Left lung (tissue), 10 donors: Measurements from ENCODE around the gene S100PBP. TPM values are rescaled to one million over a fixed set of nuclear protein-coding genes. Genes with fewer than 3 reads are reported as not detected.

Experiments
- ATAC-seq: fragments of 200-7000 bp; cut with Tn5 transposase; one replicate; pipeline ENCODE4 v1.9.1; 2020; ENCODE audit warnings: moderate library complexity
- DNase-seq, 4 donors: peaks; one replicate each; pipeline ENCODE4 v3.0.0-alpha.2; 2013 to 2020
- H3K27ac ChIP-seq, 2 donors: fragments of 200-600 bp; sonication (generic) in 1 of 2; one replicate each; pipeline versions ENCODE4 v1.5.0 to v1.8.0; 2020 to 2021
- H3K27me3 ChIP-seq, 2 donors: fragments of 200-600 bp; sonication (generic) in 1 of 2; one replicate each; pipeline versions ENCODE4 v1.5.0 to v1.8.0; 2020 to 2021
- H3K36me3 ChIP-seq, 2 donors: fragments of 200-600 bp; sonication (generic) in 1 of 2; one replicate each; pipeline versions ENCODE4 v1.5.0 to v1.8.0; 2020 to 2021
- H3K4me1 ChIP-seq, 2 donors: fragments of 200-600 bp; one replicate each; pipeline ENCODE4 v1.8.0; 2021
- H3K4me3 ChIP-seq, 2 donors: fragments of 200-600 bp; sonication (generic) in 1 of 2; one replicate each; pipeline versions ENCODE4 v1.5.0 to v1.8.0; 2020 to 2021; ENCODE audit warnings: mild to moderate bottlenecking in 1 of 2
- H3K9me3 ChIP-seq, 2 donors: fragments of 200-600 bp; sonication (generic) in 1 of 2; one replicate each; pipeline versions ENCODE4 v1.5.0 to v1.8.0; 2020 to 2021
- intact Hi-C, 2 donors: fragments of 100-400 bp; cut with DNase I; formaldehyde crosslinking; loops; one replicate each; pipeline versions ENCODE4 v1.11.2 to v1.14.2; 2022
- polyA plus RNA-seq, 6 donors: library from polyadenylated mRNA; unstranded; fragments of 120-200 nt; gene quantifications; one replicate each; pipeline ENCODE4 v1.2.1, GENCODE V29; 2013; ENCODE audit not compliant: insufficient read length in 6 of 6
- total RNA-seq, 2 donors: library from RNA; stranded (reverse); fragmentation: NEBNext Ultra II Directional; extraction: Animal tissue kit (Norgen Biotek cat#: 25700); gene quantifications; one replicate each; pipeline ENCODE4 v1.2.1, GENCODE V29; 2021
- TF ChIP-seq, protein P1 (sequence below), 2 donors: fragments of 200-600 bp; sonication (generic) in 1 of 2; IDR thresholded peaks; one replicate each; pipeline versions ENCODE4 v1.5.0 to v1.8.0; 2021; ENCODE audit warnings: antibody characterized with exemption in 2 of 2
- donor health status: DM: no; HTN: yes; CAD: no.
- donor health status: DM: no; HTN: no; CAD: no.

S100PBP gene
- total and polyA plus RNA-seq, 8 donors, result 32.3 to 56.5 (median 51.1) TPM

DNA sequence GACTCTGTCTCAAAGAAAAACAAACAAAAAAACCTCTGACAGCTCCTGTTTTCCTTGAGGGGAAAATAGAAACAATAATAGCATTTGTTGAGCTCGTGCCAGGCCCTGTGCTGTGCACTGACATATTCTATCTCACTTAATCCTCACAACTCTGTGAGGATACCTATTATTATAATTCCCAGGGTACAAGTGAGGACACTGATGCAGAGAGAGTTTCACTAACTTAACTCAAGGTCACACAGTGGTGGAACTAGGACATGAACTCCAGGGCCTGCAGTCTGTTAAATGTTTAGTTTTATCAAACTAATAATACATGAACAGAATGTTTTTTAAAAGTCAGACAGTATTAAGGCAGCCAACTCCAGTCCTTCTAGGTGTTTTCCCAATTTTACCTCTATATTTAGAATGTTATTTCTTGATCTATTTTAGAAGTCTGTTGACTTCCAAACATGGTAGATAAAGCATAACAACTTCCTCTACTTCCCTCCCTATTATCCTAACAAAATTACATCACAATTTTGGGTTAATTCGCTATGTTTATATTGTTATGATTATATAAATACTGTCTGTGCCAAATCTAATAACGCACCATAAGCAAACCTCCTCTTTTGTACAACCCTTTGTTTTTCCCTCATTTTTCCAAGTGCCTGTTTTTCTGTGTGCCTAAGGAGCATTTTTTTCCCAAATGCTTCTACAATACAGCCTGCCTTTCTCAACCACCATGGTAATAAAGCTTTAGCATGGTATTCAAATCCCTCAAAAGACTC is 48.4 kb downstream of the S100PBP start:
- intact Hi-C loops, result no loop called here
- no peak for ATAC-seq
- H3K9me3 ChIP-seq, result no peaks in the 10 kb centered on the region
- no peak for DNase-seq
- peaks cover 0 to 14% of the 10 kb centered on the region in 2 donors for H3K27me3 ChIP-seq
- no peak overlapping the region for H3K27ac ChIP-seq
- H3K36me3 ChIP-seq, result peaks cover 0 to 18% of the 10 kb centered on the region in 2 donors
- H3K4me1 ChIP-seq, result peaks cover 0 to under 1% of the 10 kb centered on the region in 2 donors
- TF ChIP-seq, protein P1, sequence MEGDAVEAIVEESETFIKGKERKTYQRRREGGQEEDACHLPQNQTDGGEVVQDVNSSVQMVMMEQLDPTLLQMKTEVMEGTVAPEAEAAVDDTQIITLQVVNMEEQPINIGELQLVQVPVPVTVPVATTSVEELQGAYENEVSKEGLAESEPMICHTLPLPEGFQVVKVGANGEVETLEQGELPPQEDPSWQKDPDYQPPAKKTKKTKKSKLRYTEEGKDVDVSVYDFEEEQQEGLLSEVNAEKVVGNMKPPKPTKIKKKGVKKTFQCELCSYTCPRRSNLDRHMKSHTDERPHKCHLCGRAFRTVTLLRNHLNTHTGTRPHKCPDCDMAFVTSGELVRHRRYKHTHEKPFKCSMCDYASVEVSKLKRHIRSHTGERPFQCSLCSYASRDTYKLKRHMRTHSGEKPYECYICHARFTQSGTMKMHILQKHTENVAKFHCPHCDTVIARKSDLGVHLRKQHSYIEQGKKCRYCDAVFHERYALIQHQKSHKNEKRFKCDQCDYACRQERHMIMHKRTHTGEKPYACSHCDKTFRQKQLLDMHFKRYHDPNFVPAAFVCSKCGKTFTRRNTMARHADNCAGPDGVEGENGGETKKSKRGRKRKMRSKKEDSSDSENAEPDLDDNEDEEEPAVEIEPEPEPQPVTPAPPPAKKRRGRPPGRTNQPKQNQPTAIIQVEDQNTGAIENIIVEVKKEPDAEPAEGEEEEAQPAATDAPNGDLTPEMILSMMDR (IDR thresholded peaks at IDR 0.05), result no peak
- H3K4me3 ChIP-seq, result no peak overlapping the region

DNA sequence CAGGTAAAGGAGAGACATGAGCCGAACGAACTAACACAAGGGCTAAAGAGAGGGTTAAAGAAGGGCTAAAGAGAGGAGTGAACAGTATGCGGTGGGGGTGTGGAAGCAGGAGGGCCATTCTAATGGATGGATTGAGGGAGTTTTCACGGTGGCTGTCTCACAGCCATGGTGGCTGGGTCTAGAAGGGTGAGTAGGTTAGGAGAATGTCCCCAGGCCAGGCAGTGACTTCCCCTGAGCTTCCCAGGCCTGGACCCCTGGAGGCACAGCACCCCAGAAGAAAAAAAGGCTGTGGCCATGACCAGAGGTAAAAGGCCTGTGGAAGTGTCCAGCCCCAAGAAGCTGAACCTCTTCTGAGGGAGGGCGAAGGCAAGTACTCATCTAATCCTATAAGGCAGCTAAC is 49.7 kb downstream of the S100PBP start:
- H3K36me3 ChIP-seq, result peaks cover 0 to 16% of the 10 kb centered on the region in 2 donors
- no peak for DNase-seq
- no peaks in the 10 kb centered on the region for H3K9me3 ChIP-seq
- no peak overlapping the region for H3K27ac ChIP-seq
- peaks cover 0 to 8% of the 10 kb centered on the region in 2 donors for H3K4me1 ChIP-seq
- intact Hi-C loops, result no loop called here
- no peak for ATAC-seq
- H3K27me3 ChIP-seq, result peaks cover 0 to 28% of the 10 kb centered on the region in 2 donors
- TF ChIP-seq, protein P1 (IDR thresholded peaks at IDR 0.05), result no peak
- no peak overlapping the region for H3K4me3 ChIP-seq

DNA sequence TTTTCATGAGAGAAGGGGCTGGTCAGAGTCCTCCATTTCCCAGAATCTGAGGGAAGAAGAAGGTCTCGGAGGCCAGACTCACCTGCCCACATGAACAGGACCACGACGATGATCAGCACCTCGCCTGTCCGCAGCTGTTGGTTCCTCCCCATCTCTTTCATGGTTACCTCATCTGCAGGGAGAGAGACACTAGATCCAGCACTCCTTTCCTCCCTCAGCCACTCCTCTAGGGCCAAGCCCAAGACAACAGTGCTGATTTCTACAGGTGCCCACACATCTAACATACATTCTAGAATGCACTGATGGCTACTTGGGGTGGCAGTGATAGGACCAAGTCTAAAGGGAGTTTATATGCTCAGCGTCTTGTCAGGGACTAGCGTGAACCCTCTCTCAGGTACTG is 50.2 kb downstream of the S100PBP start:
- Histone ChIP-seq H3K27me3 (peaks cover 0 to 33% of the 10 kb centered on the region in 2 donors), H3K4me1 (peaks cover 2 to 8% of the 10 kb centered on the region in 2 donors), H3K27ac (no peak overlapping the region), H3K4me3 (no peak overlapping the region), H3K9me3 (no peaks in the 10 kb centered on the region), H3K36me3 (peaks cover 0 to 11% of the 10 kb centered on the region in 2 donors)
- DNase-seq (no peak), ATAC-seq (no peak)
- TF ChIP-seq, protein P1 (IDR thresholded peaks at IDR 0.05), result no peak
- intact Hi-C loops, result no loop called here

DNA sequence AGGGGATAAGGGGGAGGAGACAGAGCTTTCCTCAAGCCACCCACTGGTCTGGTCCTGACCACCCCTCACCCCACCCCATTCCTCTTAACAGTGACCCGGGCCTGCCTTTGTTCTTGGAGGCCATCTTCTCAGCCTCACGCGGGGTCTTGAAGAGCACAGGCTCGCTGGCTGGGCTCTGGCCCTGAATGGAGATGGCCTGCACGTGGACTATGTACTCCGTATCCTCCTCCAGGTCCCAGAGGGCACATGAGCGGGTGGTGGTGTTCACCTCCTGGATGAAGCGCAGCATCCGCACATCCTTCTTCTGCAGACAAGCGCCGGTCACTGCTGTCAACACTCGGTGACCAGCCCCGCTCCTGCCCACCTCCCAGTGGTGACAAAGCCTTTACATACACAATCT is 50.6 kb downstream of the S100PBP start:
- Histone ChIP-seq H3K4me1 (peaks cover 2 to 8% of the 10 kb centered on the region in 2 donors), H3K27me3 (peaks cover 0 to 37% of the 10 kb centered on the region in 2 donors), H3K9me3 (no peaks in the 10 kb centered on the region), H3K4me3 (no peak overlapping the region), H3K36me3 (peaks cover 0 to 7% of the 10 kb centered on the region in 2 donors), H3K27ac (no peak overlapping the region)
- DNase-seq (no peak), ATAC-seq (no peak)
- intact Hi-C loops, result no loop called here
- TF ChIP-seq, protein P1 (IDR thresholded peaks at IDR 0.05), result no peak

DNA sequence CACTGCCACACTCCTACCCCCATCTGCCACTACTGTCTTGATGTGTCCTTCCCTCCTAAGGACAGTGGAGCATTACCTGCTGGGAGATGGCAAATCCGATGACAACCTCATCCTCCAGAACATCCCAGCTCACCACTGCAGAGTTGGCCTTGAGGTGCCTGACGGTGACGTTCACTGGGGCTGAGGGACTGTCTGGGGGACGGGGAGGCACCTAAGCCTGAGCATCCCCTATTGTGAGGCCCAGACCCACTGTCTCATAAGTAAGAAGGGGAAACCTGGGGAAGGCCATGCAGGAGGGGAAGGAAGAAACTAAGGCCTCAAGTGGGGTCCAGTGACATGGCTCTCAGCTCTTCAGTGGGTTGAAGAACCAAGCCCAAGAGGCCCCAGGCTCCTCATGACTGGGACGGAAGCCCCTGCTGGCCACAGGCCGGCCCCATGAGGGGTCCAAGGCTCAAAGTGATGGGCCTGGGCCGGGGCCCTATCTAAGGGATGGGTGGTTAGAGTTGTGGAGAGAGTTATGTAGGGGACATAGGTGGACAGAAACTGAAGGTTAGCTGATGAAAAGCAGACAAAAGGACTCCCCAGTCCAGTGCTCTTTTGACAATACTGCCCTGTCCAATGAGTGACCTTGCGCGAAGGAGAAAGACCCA is 51.5 kb downstream of the S100PBP start:
- ATAC-seq (no peak), DNase-seq (no peak)
- Histone ChIP-seq H3K9me3 (no peaks in the 10 kb centered on the region), H3K4me1 (peaks cover 2 to 8% of the 10 kb centered on the region in 2 donors), H3K4me3 (no peak overlapping the region), H3K36me3 (peaks cover 0 to 5% of the 10 kb centered on the region in 2 donors), H3K27me3 (peaks cover 0 to 45% of the 10 kb centered on the region in 2 donors), H3K27ac (no peak overlapping the region)
- intact Hi-C loops, result no loop called here
- TF ChIP-seq, protein P1 (IDR thresholded peaks at IDR 0.05), result no peak
